HEK293 (cell line): ENCODE measurements around the gene FAM168A.

Source experiments
- FEZF1 ChIP-seq: fragments of 450-650 bp; formaldehyde crosslinking; IDR thresholded peaks from 2 replicates; pipeline ENCODE4 v1.5.1; 2016; ENCODE audit warnings: missing biosample characterization, missing genetic modification characterization
- HOXC10 ChIP-seq: sonication (generic); formaldehyde crosslinking; IDR thresholded peaks from 2 replicates; pipeline ENCODE4 v1.8.1; 2023; ENCODE audit warnings: mild to moderate bottlenecking, missing genetic modification reagents
- RBAK ChIP-seq: fragments of 450-650 bp; formaldehyde crosslinking; IDR thresholded peaks from 2 replicates; pipeline ENCODE4 v1.5.1; 2016; ENCODE audit warnings: missing biosample characterization, missing genetic modification characterization
- REPIN1 ChIP-seq: fragments of 450-650 bp; formaldehyde crosslinking; IDR thresholded peaks from 2 replicates; pipeline ENCODE4 v1.5.1; 2017; ENCODE audit warnings: missing biosample characterization, missing genetic modification characterization, low read depth
- ZBTB1 ChIP-seq: fragments of 450-650 bp; formaldehyde crosslinking; IDR thresholded peaks from 2 replicates; pipeline ENCODE4 v1.5.1; 2016; ENCODE audit warnings: missing biosample characterization, missing genetic modification characterization
- ZBTB17 ChIP-seq: fragments of 450-650 bp; formaldehyde crosslinking; IDR thresholded peaks from 2 replicates; pipeline ENCODE4 v1.5.1; 2016; ENCODE audit warnings: missing biosample characterization, missing genetic modification characterization
- ZNF416 ChIP-seq: fragments of 450-650 bp; formaldehyde crosslinking; IDR thresholded peaks from 2 replicates; pipeline ENCODE4 v1.5.1; 2016; ENCODE audit warnings: missing biosample characterization, missing genetic modification characterization
- ZNF664 ChIP-seq: fragments of 450-650 bp; formaldehyde crosslinking; IDR thresholded peaks from 2 replicates; pipeline ENCODE4 v1.5.1; 2016; ENCODE audit warnings: missing biosample characterization, missing genetic modification characterization
- TF ChIP-seq, protein P1 (sequence below): fragments of 450-650 bp; formaldehyde crosslinking; IDR thresholded peaks from 2 replicates; pipeline ENCODE4 v1.5.1; 2016; ENCODE audit warnings: missing biosample characterization, missing genetic modification characterization
- TF ChIP-seq, protein P2 (sequence below): fragments of 450-650 bp; formaldehyde crosslinking; IDR thresholded peaks from 2 replicates; pipeline ENCODE4 v1.5.1; 2016; ENCODE audit warnings: missing biosample characterization, missing genetic modification characterization
- TF ChIP-seq, protein P3 (sequence below): sonication (generic); formaldehyde crosslinking; IDR thresholded peaks from 2 replicates; pipeline ENCODE4 v1.8.1; 2022; ENCODE audit warnings: mild to moderate bottlenecking, moderate library complexity, missing genetic modification reagents
- TF ChIP-seq, protein P4 (sequence below): fragments of 450-650 bp; formaldehyde crosslinking; IDR thresholded peaks from 2 replicates; pipeline ENCODE4 v1.5.1; 2017; ENCODE audit warnings: missing biosample characterization, missing genetic modification characterization
- TF ChIP-seq, protein P5 (sequence below): fragments of 450-650 bp; formaldehyde crosslinking; IDR thresholded peaks from 2 replicates; pipeline ENCODE4; 2016; ENCODE audit warnings: missing biosample characterization, missing genetic modification characterization

DNA sequence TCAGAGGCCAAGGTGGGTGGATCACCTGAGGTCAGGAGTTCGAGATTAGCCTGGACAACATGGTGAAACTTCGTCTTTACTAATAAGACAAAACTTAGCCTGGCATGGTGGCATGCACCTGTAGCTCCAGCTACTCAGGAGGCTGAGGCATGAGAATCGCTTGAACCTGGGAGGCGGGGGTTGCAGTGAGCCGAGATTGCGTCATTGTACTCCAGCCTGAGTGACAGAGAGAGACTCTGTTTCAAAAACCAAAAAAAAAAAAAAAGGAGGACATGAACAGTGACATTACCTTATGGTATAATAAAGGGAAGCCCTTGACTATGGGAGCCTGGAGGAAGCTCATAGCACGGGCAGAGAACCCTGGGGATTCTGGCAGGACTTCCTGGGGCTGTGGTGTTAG is 32.0 kb upstream of the FAM168A start:
- TF ChIP-seq, protein P1, sequence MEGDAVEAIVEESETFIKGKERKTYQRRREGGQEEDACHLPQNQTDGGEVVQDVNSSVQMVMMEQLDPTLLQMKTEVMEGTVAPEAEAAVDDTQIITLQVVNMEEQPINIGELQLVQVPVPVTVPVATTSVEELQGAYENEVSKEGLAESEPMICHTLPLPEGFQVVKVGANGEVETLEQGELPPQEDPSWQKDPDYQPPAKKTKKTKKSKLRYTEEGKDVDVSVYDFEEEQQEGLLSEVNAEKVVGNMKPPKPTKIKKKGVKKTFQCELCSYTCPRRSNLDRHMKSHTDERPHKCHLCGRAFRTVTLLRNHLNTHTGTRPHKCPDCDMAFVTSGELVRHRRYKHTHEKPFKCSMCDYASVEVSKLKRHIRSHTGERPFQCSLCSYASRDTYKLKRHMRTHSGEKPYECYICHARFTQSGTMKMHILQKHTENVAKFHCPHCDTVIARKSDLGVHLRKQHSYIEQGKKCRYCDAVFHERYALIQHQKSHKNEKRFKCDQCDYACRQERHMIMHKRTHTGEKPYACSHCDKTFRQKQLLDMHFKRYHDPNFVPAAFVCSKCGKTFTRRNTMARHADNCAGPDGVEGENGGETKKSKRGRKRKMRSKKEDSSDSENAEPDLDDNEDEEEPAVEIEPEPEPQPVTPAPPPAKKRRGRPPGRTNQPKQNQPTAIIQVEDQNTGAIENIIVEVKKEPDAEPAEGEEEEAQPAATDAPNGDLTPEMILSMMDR (tag by site-specific recombination) = no peak
- TF ChIP-seq ZBTB17 (tag by site-specific recombination) = no peak
- TF ChIP-seq, protein P2, sequence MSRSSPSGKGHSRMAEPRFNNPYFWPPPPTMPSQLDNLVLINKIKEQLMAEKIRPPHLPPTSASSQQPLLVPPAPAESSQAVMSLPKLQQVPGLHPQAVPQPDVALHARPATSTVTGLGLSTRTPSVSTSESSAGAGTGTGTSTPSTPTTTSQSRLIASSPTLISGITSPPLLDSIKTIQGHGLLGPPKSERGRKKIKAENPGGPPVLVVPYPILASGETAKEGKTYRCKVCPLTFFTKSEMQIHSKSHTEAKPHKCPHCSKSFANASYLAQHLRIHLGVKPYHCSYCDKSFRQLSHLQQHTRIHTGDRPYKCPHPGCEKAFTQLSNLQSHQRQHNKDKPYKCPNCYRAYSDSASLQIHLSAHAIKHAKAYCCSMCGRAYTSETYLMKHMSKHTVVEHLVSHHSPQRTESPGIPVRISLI = no peak
- TF ChIP-seq FEZF1 (tag by site-specific recombination) = no peak
- TF ChIP-seq, protein P3, sequence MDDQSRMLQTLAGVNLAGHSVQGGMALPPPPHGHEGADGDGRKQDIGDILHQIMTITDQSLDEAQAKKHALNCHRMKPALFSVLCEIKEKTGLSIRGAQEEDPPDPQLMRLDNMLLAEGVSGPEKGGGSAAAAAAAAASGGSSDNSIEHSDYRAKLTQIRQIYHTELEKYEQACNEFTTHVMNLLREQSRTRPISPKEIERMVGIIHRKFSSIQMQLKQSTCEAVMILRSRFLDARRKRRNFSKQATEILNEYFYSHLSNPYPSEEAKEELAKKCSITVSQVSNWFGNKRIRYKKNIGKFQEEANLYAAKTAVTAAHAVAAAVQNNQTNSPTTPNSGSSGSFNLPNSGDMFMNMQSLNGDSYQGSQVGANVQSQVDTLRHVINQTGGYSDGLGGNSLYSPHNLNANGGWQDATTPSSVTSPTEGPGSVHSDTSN (CRISPR knock-in tag) = no peak
- TF ChIP-seq ZNF416 = no peak
- TF ChIP-seq, protein P4, sequence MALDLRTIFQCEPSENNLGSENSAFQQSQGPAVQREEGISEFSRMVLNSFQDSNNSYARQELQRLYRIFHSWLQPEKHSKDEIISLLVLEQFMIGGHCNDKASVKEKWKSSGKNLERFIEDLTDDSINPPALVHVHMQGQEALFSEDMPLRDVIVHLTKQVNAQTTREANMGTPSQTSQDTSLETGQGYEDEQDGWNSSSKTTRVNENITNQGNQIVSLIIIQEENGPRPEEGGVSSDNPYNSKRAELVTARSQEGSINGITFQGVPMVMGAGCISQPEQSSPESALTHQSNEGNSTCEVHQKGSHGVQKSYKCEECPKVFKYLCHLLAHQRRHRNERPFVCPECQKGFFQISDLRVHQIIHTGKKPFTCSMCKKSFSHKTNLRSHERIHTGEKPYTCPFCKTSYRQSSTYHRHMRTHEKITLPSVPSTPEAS (tag by site-specific recombination) = no peak
- TF ChIP-seq REPIN1 (tag by site-specific recombination) = no peak
- TF ChIP-seq ZBTB1 (tag by site-specific recombination) = no peak
- no peak for TF ChIP-seq ZNF664 (tag by site-specific recombination)
- no peak for TF ChIP-seq RBAK (tag by site-specific recombination)
- TF ChIP-seq, protein P5, sequence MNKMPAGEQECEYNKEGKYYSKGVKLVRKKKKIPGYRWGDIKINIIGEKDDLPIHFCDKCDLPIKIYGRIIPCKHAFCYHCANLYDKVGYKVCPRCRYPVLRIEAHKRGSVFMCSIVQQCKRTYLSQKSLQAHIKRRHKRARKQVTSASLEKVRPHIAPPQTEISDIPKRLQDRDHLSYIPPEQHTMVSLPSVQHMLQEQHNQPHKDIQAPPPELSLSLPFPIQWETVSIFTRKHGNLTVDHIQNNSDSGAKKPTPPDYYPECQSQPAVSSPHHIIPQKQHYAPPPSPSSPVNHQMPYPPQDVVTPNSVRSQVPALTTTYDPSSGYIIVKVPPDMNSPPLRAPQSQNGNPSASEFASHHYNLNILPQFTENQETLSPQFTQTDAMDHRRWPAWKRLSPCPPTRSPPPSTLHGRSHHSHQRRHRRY = no peak
- no peak for TF ChIP-seq HOXC10 (CRISPR knock-in tag)
